Measurements from ENCODE around the gene CCDC157.
"Not testable (repeated sequence)": the region's sequence is repeated elsewhere in the genome, so short reads cannot be mapped to it uniquely, and the experiment has no call there.

The CCDC157 gene

GRCh38 chr22:30399718-30400117, 42.9 kb downstream of the CCDC157 start:
- in situ Hi-C loops (cut with MboI; ENCODE audit: low sequenced_read_pairs, unreplicated experiment): loop anchor here (10.0 kb wide), 1 partner anchor 85 kb away; no protein-coding TSS in a partner anchor
- no peak for DNase-seq (ENCODE audit: low spot score)
- no peak for TF ChIP-seq CTCF (IDR thresholded peaks at IDR 0.05; ENCODE audit: borderline replicate concordance, control extremely low read depth, extremely low read depth, insufficient read depth, missing control alignments)

DNA sequence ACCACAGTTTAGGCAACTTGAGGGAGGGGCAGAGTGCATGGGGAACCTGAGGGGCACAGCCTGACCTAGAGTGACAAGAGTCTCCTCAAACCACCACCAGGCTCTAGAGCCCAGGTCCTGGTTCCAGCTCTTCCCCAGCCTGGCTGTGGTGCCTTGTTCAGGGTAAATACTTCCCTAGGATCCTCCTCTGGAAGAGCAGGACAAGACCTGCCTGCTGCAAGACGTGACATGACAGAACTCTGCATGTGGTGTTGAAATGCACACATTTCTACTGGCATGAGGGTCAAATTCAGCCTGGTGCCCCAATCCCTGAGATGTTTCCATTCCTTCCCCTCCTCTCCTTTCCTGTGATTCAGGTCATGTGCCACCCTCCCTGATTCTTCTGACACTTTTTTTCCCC, 43.4 kb downstream of the CCDC157 start:
- in situ Hi-C loops (cut with MboI; ENCODE audit: low sequenced_read_pairs, unreplicated experiment): no loop called here
- no peak for TF ChIP-seq CTCF (IDR thresholded peaks at IDR 0.05; ENCODE audit: borderline replicate concordance, control extremely low read depth, extremely low read depth, insufficient read depth, missing control alignments)
- peak; percentile 15 for DNase-seq (ENCODE audit: low spot score)

GRCh38 chr22:30401024-30401423, 44.2 kb downstream of the CCDC157 start:
- in situ Hi-C loops (cut with MboI; ENCODE audit: low sequenced_read_pairs, unreplicated experiment); DNase-seq (ENCODE audit: low spot score): not testable (repeated sequence)

DNA sequence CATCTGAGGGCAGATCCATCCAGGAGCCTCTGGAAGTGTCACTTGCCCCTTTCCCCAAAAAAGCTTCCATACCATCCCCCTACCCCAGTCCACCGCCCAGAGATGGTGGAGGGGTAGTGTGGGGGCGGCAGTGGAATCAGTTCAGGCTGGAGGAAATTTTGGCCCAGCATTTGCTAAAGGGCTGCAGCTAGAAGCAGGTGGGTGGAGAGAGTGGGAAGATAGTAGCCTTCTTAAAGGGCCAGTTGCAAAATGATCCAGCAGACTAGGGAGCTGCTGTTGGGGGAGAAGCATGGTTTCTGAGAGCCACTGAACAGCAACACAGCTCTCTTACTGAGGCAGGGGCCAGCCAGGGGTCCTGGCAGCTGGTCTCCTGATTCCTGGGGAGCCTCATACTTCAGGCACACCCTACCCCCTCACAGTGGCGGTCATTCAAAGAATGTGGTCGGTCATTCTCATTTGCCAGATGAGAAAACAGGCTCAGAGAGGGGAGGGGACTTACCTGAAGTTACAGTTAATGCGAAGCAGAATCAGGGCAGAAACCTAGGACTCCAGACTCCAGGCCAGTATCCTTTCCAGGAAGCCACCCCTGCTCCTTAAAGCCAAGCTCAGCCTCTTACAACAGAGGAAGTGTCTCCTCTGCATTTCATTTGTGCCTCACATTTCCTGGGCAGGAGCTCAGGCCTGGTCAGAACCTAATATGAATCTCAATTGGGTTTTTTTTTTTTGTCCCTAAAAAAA, 45.4 kb downstream of the CCDC157 start:
- DNase-seq (ENCODE audit: low spot score): peak; percentile 73
- no peak for TF ChIP-seq CTCF (IDR thresholded peaks at IDR 0.05; ENCODE audit: borderline replicate concordance, control extremely low read depth, extremely low read depth, insufficient read depth, missing control alignments)
- in situ Hi-C loops (cut with MboI; ENCODE audit: low sequenced_read_pairs, unreplicated experiment): no loop called here

- in situ Hi-C loops (cut with MboI; ENCODE audit: low sequenced_read_pairs, unreplicated experiment): not testable (repeated sequence)
Observed at GRCh38 chr22:30402766-30403104, 45.9 kb downstream of the CCDC157 start.

GRCh38 chr22:30404307-30404706, 47.5 kb downstream of the CCDC157 start:
- TF ChIP-seq CTCF (IDR thresholded peaks at IDR 0.05; ENCODE audit: borderline replicate concordance, control extremely low read depth, extremely low read depth, insufficient read depth, missing control alignments): no peak
- in situ Hi-C loops (cut with MboI; ENCODE audit: low sequenced_read_pairs, unreplicated experiment): no loop called here
- no peak for DNase-seq (ENCODE audit: low spot score)

More at GRCh38 chr22:30402766-30403104, 45.9 kb downstream of the CCDC157 start:
- not testable (repeated sequence) for DNase-seq (ENCODE audit: low spot score)

- no peak for TF ChIP-seq CTCF (IDR thresholded peaks at IDR 0.05; ENCODE audit: borderline replicate concordance, control extremely low read depth, extremely low read depth, insufficient read depth, missing control alignments)
- no peak for DNase-seq (ENCODE audit: low spot score)
- in situ Hi-C loops (cut with MboI; ENCODE audit: low sequenced_read_pairs, unreplicated experiment): no loop called here
Observed at GRCh38 chr22:30405731-30406130, 48.9 kb downstream of the CCDC157 start.

GRCh38 chr22:30406400-30406799, 49.6 kb downstream of the CCDC157 start:
- in situ Hi-C loops (cut with MboI; ENCODE audit: low sequenced_read_pairs, unreplicated experiment): no loop called here
- DNase-seq (ENCODE audit: low spot score): no peak
- no peak for TF ChIP-seq CTCF (IDR thresholded peaks at IDR 0.05; ENCODE audit: borderline replicate concordance, control extremely low read depth, extremely low read depth, insufficient read depth, missing control alignments)

All from GM13976 (cell line).